GM18511 (cell line): ENCODE results near the gene PDZK1.
"Not testable (repeated sequence)": the region's sequence is repeated elsewhere in the genome, so short reads cannot be mapped to it uniquely, and the experiment has no call there.

Experiments used
- ATAC-seq: cut with Tn5 transposase; IDR thresholded peaks from one replicate; pipeline ENCODE4 v1.9.1; 2021; ENCODE audit warnings: mild to moderate bottlenecking, moderate library complexity; ENCODE audit not compliant: unreplicated experiment

The PDZK1 gene

GRCh38 chr1:145707183-145707867, at the start of gene PDZK1:
Gene PDZK1, minus strand, starts transcription at chr1:145707368. Its CDS starts 19,347 bp downstream, at chr1:145688021.
- ATAC-seq, result no peak

- no peak for ATAC-seq
These were observed 44.4 kb upstream of the PDZK1 start for GRCh38 chr1:145751491-145752037.

- ATAC-seq, result no peak
These were observed 43.3 kb upstream of the PDZK1 start for GRCh38 chr1:145750426-145750825.

GRCh38 chr1:145747398-145748247, 40.5 kb upstream of the PDZK1 start:
- ATAC-seq, result no peak

- ATAC-seq, result no peak
These were observed 33.1 kb upstream of the PDZK1 start for GRCh38 chr1:145740269-145740668.

- ATAC-seq, result no peak
These were observed 29.0 kb upstream of the PDZK1 start for GRCh38 chr1:145736191-145736590.

- no peak for ATAC-seq
These were observed 23.7 kb upstream of the PDZK1 start for GRCh38 chr1:145730900-145731299.

GRCh38 chr1:145730467-145730866, 23.3 kb upstream of the PDZK1 start:
- ATAC-seq, result no peak

- ATAC-seq, result no peak
These were observed 22.7 kb upstream of the PDZK1 start for GRCh38 chr1:145729666-145730436.

GRCh38 chr1:145729196-145729595, 22.0 kb upstream of the PDZK1 start:
- no peak for ATAC-seq

GRCh38 chr1:145726193-145726592, 19.0 kb upstream of the PDZK1 start:
- ATAC-seq, result not testable (repeated sequence)

GRCh38 chr1:145720878-145721671, 13.9 kb upstream of the PDZK1 start:
- peak; percentile 72 for ATAC-seq

- ATAC-seq, result no peak
These were observed 13.3 kb upstream of the PDZK1 start for GRCh38 chr1:145720556-145720877.

- ATAC-seq, result no peak
These were observed 12.3 kb upstream of the PDZK1 start, which contains the start of gene CD160 for GRCh38 chr1:145719230-145720079. Gene CD160, plus strand, starts transcription at chr1:145719499. Its CDS starts 8,829 bp downstream, at chr1:145728328.

- ATAC-seq, result not testable (repeated sequence)
These were observed 11.3 kb upstream of the PDZK1 start for GRCh38 chr1:145718465-145718864.

- no peak for ATAC-seq
These were observed 10.7 kb upstream of the PDZK1 start for GRCh38 chr1:145717833-145718232.

- no peak for ATAC-seq
These were observed 9.6 kb upstream of the PDZK1 start for GRCh38 chr1:145716641-145717345.

GRCh38 chr1:145714524-145715111, 7.5 kb upstream of the PDZK1 start:
- ATAC-seq, result no peak
